GM12878 (cell line): ENCODE results near the gene TEX44. TPM values are rescaled to one million over a fixed set of nuclear protein-coding genes. Genes with fewer than 3 reads are reported as not detected.

Experiments used
- ATAC-seq: fragments of 200-7000 bp; cut with Tn5 transposase; 3 replicates; pipeline ENCODE4 v1.9.1; 2020; ENCODE audit warnings: mild to moderate bottlenecking, moderate library complexity
- BruUV-seq: library from RNA; stranded (reverse); fragments of 400-500 nt; replicated peaks from 2 replicates; lab custom pipeline; 2021; lab: Mats Ljungman, UMichigan
- CTCF ChIA-PET: fragments of 300-600 bp; sonication (Branson Sonifier 250); formaldehyde crosslinking; extraction: SDS; loops from one replicate; lab custom pipeline; 2021; ENCODE audit warnings: inconsistent platforms; lab: Yijun Ruan, JAX
- POLR2A ChIA-PET: fragments of 350-600 bp; formaldehyde crosslinking; extraction: SDS; loops from one replicate; lab custom pipeline; 2021; ENCODE audit warnings: inconsistent platforms; lab: Charles Lee
- RAD21 ChIA-PET: fragments of 300-600 bp; sonication (Branson Sonifier 250); formaldehyde crosslinking; loops from one replicate; lab custom pipeline; 2023; ENCODE audit warnings: antibody characterized with exemption; ENCODE audit not compliant: unreplicated experiment; lab: Charles Lee
- SMC1A ChIA-PET: fragments of 300-600 bp; sonication (Branson Sonifier 250); formaldehyde crosslinking; loops from one replicate; lab custom pipeline; 2023; ENCODE audit not compliant: unreplicated experiment, uncharacterized antibody; lab: Charles Lee
- DNase-seq: peaks from one replicate; pipeline ENCODE4 v3.0.0-alpha.2; 2011; ENCODE audit warnings: low read depth, low spot score
- FAIRE-seq: peaks from 3 replicates; lab custom pipeline; 2011; peaks lifted over from hg19 to GRCh38; lab: Jason Lieb, UNC
- H2AFZ ChIP-seq: 2 replicates; pipeline ENCODE4 v1.6.0; 2011; ENCODE audit warnings: low read depth, low read length, control low read depth; ENCODE audit not compliant: control insufficient read depth
- H3K27ac ChIP-seq: 2 replicates; pipeline ENCODE4 v1.5.1; 2011; ENCODE audit warnings: control low read depth; ENCODE audit not compliant: control insufficient read depth, insufficient read depth
- H3K27me3 ChIP-seq, 2 experiments: replicated peaks in 1 of 2; 2 replicates each; pipeline versions ENCODE4 v1.6.0 to v1.6.1; 2011; ENCODE audit warnings: low read length in 1 of 2; ENCODE audit not compliant: control insufficient read depth in 2 of 2, insufficient read depth in 2 of 2
- H3K36me3 ChIP-seq, 2 experiments: 2 replicates each; pipeline ENCODE4 v1.5.1; 2011; ENCODE audit warnings: low read length in 1 of 2; ENCODE audit not compliant: control insufficient read depth in 2 of 2, insufficient read depth in 2 of 2
- H3K4me1 ChIP-seq: 2 replicates; pipeline ENCODE4 v1.6.1; 2011; ENCODE audit warnings: mild to moderate bottlenecking, low read length, moderate library complexity, mixed read lengths; ENCODE audit not compliant: control insufficient read depth, insufficient read depth
- H3K4me2 ChIP-seq: 2 replicates; pipeline ENCODE4 v1.6.0; 2011; ENCODE audit warnings: control low read depth; ENCODE audit not compliant: control insufficient read depth, insufficient read depth
- H3K4me3 ChIP-seq: fragments of 200-600 bp; sonication (generic); 2 replicates; pipeline ENCODE4 v1.5.1; 2016
- H3K79me2 ChIP-seq: 2 replicates; pipeline ENCODE4 v1.6.0; 2011; ENCODE audit warnings: low read length; ENCODE audit not compliant: control insufficient read depth, insufficient read depth
- H3K9ac ChIP-seq: 2 replicates; pipeline ENCODE4 v1.8.0; 2011; ENCODE audit warnings: low read length, control low read depth, mixed read lengths; ENCODE audit not compliant: control insufficient read depth, insufficient read depth
- H3K9me3 ChIP-seq: replicated peaks from 3 replicates; pipeline ENCODE4 v1.5.1; 2011; ENCODE audit warnings: mild to moderate bottlenecking, low read length; ENCODE audit not compliant: control insufficient read depth, insufficient read depth
- H4K20me1 ChIP-seq: 2 replicates; pipeline ENCODE4 v1.6.0; 2011; ENCODE audit not compliant: control insufficient read depth, insufficient read depth
- CEBPB ChIP-seq, 2 experiments: fragments of 150-350 bp in 1 of 2; IDR thresholded peaks; 2 replicates each; pipeline ENCODE4 v1.6.1; 2012 to 2014; ENCODE audit warnings: low read depth in 2 of 2, low read length in 2 of 2, borderline replicate concordance in 1 of 2, inconsistent platforms in 1 of 2
- CREB1 ChIP-seq: IDR thresholded peaks from 2 replicates; pipeline ENCODE4 v1.6.1; 2012; ENCODE audit warnings: low read depth, mild to moderate bottlenecking, inconsistent platforms
- LARP7 ChIP-seq: fragments of 450-650 bp; IDR thresholded peaks from 2 replicates; pipeline ENCODE4 v1.6.1; 2017; ENCODE audit warnings: mild to moderate bottlenecking
- MTA3 ChIP-seq: IDR thresholded peaks from 2 replicates; pipeline ENCODE4 v1.6.1; 2012; ENCODE audit warnings: low read length, inconsistent platforms, borderline replicate concordance
- NR2C2 ChIP-seq: IDR thresholded peaks from 2 replicates; pipeline ENCODE4 v1.6.1; 2011; ENCODE audit warnings: borderline replicate concordance, low read depth; ENCODE audit not compliant: control insufficient read depth, insufficient read length
- POLR2AphosphoS2 ChIP-seq: IDR thresholded peaks from 2 replicates; pipeline ENCODE4 v1.6.1; 2011; ENCODE audit warnings: low read depth, mild to moderate bottlenecking, low read length, improper control_type of control experiment, moderate library complexity
- RAD21 ChIP-seq: IDR thresholded peaks from 2 replicates; pipeline ENCODE4 v1.6.1; 2011; ENCODE audit warnings: mild to moderate bottlenecking, low read depth, low read length, moderate library complexity; ENCODE audit not compliant: insufficient read depth
- SRF ChIP-seq, 2 experiments: IDR thresholded peaks; 2 replicates each; pipeline ENCODE4 v1.6.1; 2011; ENCODE audit warnings: low read depth in 2 of 2, low read length in 2 of 2, mild to moderate bottlenecking in 1 of 2, moderate library complexity in 1 of 2
- TBL1XR1 ChIP-seq: IDR thresholded peaks from 2 replicates; pipeline ENCODE4 v1.6.1; 2012; ENCODE audit warnings: low read depth, low read length, improper control_type of control experiment
- TCF12 ChIP-seq: IDR thresholded peaks from 2 replicates; pipeline ENCODE4 v1.6.1; 2011; ENCODE audit warnings: low read depth, mild to moderate bottlenecking, low read length
- ZNF384 ChIP-seq: IDR thresholded peaks from 2 replicates; pipeline ENCODE4 v1.6.1; 2012; ENCODE audit warnings: low read depth, mild to moderate bottlenecking, low read length, improper control_type of control experiment, borderline replicate concordance
- WGBS: methylation state at CpG from one replicate; pipeline ENCODE4 v1.1.6; 2016; ENCODE audit warnings: low lambda C conversion rate; ENCODE audit not compliant: insufficient replicate concordance, insufficient coverage; ENCODE audit errors: missing lambda C conversion rate; 5-methylcytosine and 5-hydroxymethylcytosine counted together
- in situ Hi-C: fragments of 300-500 bp; cut with MboI; formaldehyde crosslinking; loops from 9 replicates; pipeline ENCODE4 v1.14.3; 2018; ENCODE audit warnings: mixed read lengths
- intact Hi-C: fragments of 100-400 bp; cut with micrococcal nuclease; formaldehyde crosslinking; loops from one replicate; pipeline ENCODE4 v1.14.2; 2022; ENCODE audit not compliant: unreplicated experiment
- polyA plus RNA-seq, 11 experiments: library from polyadenylated mRNA; depleted of rRNA in 4 of 11; unstranded in 6 of 11; stranded (reverse) in 5 of 11; fragments of >200 nt; fragmentation: Nextera tagmentation in 4 of 11; fragmentation: Illumina TruSeq in 1 of 11; extraction: Ambion mirVana in 4 of 11; extraction: Trizol in 1 of 11; gene quantifications; 1 replicate in 1 of 11; 2 replicates in 10 of 11; pipeline versions ENCODE4 v1.2.1 to v1.2.3, GENCODE V29; 2011 to 2016; ENCODE audit warnings: inconsistent platforms in 2 of 11, missing spikeins in 2 of 11, low read depth in 1 of 11
- total RNA-seq, 4 experiments: library from RNA; depleted of rRNA in 3 of 4; stranded (reverse); fragments of >200 nt in 3 of 4; fragmentation: Illumina TruSeq in 1 of 4; extraction: Trizol in 1 of 4; gene quantifications; 2 replicates each; pipeline versions ENCODE4 v1.2.1 to v1.2.3, GENCODE V29; 2013 to 2021
- TF ChIP-seq, protein P1 (sequence below): fragments of 450-650 bp; IDR thresholded peaks from 2 replicates; pipeline ENCODE4 v1.6.1; 2016; ENCODE audit warnings: mild to moderate bottlenecking, moderate library complexity, borderline replicate concordance

The TEX44 gene
- total and polyA plus RNA-seq, 10 of the 15 experiments (the other 5 are each of a cell fraction or from before 2014, with no cell fraction given) = not detected

DNA sequence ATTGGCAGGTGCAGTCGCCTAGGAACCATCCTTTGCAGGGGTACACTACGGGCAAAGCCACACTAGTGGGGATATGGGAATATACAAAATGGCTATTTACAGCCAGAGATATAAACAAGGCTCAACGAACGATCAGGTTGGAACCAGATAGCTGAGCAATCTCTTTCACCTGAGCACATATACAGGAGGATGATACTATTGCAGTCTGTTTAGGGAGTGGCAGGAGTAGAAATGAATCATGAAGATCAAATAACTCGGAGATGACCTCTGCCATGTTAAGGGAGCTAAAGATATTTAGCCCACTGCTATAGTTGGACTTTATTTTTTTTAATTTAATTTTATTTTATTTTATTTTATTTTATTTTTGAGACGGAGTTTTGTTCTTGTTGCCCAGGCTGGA, 33.8 kb downstream of the TEX44 start:
- CTCF ChIA-PET = interaction anchor here (0.6 to 4.1 kb wide), 5 partner anchors 11 to 401 kb away, joined by 3 to 15 read pairs (median 10); no protein-coding TSS in a partner anchor
- H3K4me2 ChIP-seq = no peak overlapping the region

More for the DNA sequence above, 33.8 kb downstream of the TEX44 start:
- FAIRE-seq = no peak
- RAD21 ChIA-PET = interaction anchor here (0.6 to 0.8 kb wide), 2 partner anchors 9 to 14 kb away, joined by 3 read pairs; no protein-coding TSS in a partner anchor
- Histone ChIP-seq H3K4me1 (no peaks in the 10 kb centered on the region), H2AFZ (no peak overlapping the region), H3K36me3 (no peaks in the 10 kb centered on the region), H4K20me1 (no peaks in the 10 kb centered on the region), H3K9me3 (no peaks in the 10 kb centered on the region), H3K79me2 (no peaks in the 10 kb centered on the region), H3K27me3 (no peaks in the 10 kb centered on the region; a peak in 1 of 4 replicates), H3K27ac (no peak overlapping the region), H3K4me3 (no peak overlapping the region), H3K9ac (no peak overlapping the region)
- intact Hi-C loops (no loop called here), in situ Hi-C loops (no loop called here)
- 65% methylated on average over 6 of the region's 6 CpGs for WGBS
- no peak for ATAC-seq
- DNase-seq = no peak
- SMC1A ChIA-PET = interaction anchor here (0.9 to 1.3 kb wide), 2 partner anchors 11 to 88 kb away, joined by 3 to 4 read pairs; no protein-coding TSS in a partner anchor
- TF ChIP-seq ZNF384 (no peak), NR2C2 (no peak), CEBPB (IDR thresholded peaks at IDR 0.05; ENCODE audit: borderline replicate concordance in 1 of 2, low read depth in 2 of 2, low read length in 2 of 2) (no peak), LARP7 (no peak), CREB1 (no peak), TBL1XR1 (no peak), MTA3 (no peak), SRF (IDR thresholded peaks at IDR 0.05; ENCODE audit: low read depth in 2 of 2, low read length in 2 of 2) (no peak), POLR2AphosphoS2 (no peak), TCF12 (no peak), RAD21 (no peak)
- TF ChIP-seq, protein P1, sequence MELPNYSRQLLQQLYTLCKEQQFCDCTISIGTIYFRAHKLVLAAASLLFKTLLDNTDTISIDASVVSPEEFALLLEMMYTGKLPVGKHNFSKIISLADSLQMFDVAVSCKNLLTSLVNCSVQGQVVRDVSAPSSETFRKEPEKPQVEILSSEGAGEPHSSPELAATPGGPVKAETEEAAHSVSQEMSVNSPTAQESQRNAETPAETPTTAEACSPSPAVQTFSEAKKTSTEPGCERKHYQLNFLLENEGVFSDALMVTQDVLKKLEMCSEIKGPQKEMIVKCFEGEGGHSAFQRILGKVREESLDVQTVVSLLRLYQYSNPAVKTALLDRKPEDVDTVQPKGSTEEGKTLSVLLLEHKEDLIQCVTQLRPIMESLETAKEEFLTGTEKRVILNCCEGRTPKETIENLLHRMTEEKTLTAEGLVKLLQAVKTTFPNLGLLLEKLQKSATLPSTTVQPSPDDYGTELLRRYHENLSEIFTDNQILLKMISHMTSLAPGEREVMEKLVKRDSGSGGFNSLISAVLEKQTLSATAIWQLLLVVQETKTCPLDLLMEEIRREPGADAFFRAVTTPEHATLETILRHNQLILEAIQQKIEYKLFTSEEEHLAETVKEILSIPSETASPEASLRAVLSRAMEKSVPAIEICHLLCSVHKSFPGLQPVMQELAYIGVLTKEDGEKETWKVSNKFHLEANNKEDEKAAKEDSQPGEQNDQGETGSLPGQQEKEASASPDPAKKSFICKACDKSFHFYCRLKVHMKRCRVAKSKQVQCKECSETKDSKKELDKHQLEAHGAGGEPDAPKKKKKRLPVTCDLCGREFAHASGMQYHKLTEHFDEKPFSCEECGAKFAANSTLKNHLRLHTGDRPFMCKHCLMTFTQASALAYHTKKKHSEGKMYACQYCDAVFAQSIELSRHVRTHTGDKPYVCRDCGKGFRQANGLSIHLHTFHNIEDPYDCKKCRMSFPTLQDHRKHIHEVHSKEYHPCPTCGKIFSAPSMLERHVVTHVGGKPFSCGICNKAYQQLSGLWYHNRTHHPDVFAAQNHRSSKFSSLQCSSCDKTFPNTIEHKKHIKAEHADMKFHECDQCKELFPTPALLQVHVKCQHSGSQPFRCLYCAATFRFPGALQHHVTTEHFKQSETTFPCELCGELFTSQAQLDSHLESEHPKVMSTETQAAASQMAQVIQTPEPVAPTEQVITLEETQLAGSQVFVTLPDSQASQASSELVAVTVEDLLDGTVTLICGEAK = no peak
- no TSS peak for BruUV-seq
- POLR2A ChIA-PET = interaction anchor here (1.4 kb wide), 1 partner anchor 11 kb away, joined by 6 read pairs; no protein-coding TSS in a partner anchor
